Measurements from ENCODE around the gene MICAL3. TPM values are rescaled to one million over a fixed set of nuclear protein-coding genes. Genes with fewer than 3 reads are reported as not detected.
A peak's percentile ranks its signal among the peaks of the same experiment; 100 is the strongest.
"Not testable (repeated sequence)": the region's sequence is repeated elsewhere in the genome, so short reads cannot be mapped to it uniquely, and the experiment has no call there.

Gene MICAL3
- total RNA-seq, 1 donor from 2014 or later: 47.5 TPM

GRCh38 chr22:18013947-18014346, 10.4 kb downstream of the MICAL3 start:
- H3K4me3 ChIP-seq (ENCODE audit: low read depth, low read length): no peak overlapping the region
- no peak for TF ChIP-seq CTCF (conservative IDR thresholded peaks at IDR 0.05; ENCODE audit: low read depth, low read length)
- no peak for DNase-seq (ENCODE audit: low read depth)

GRCh38 chr22:18013436-18013835, 10.9 kb downstream of the MICAL3 start:
- DNase-seq (ENCODE audit: low read depth): no peak
- no peak for TF ChIP-seq CTCF (conservative IDR thresholded peaks at IDR 0.05; ENCODE audit: low read depth, low read length)
- no peak overlapping the region for H3K4me3 ChIP-seq (ENCODE audit: low read depth, low read length)

- no peak for TF ChIP-seq CTCF (conservative IDR thresholded peaks at IDR 0.05; ENCODE audit: low read depth, low read length)
- H3K4me3 ChIP-seq (ENCODE audit: low read depth, low read length): no peak overlapping the region
- peak; percentile 68 for DNase-seq (ENCODE audit: low read depth)
These were observed 11.8 kb downstream of the MICAL3 start for GRCh38 chr22:18012531-18012930.

GRCh38 chr22:18010266-18010665, 14.1 kb downstream of the MICAL3 start:
- H3K4me3 ChIP-seq (ENCODE audit: low read depth, low read length): no peak overlapping the region
- no peak for DNase-seq (ENCODE audit: low read depth)
- no peak for TF ChIP-seq CTCF (conservative IDR thresholded peaks at IDR 0.05; ENCODE audit: low read depth, low read length)

- no peak for DNase-seq (ENCODE audit: low read depth)
- H3K4me3 ChIP-seq (ENCODE audit: low read depth, low read length): no peak overlapping the region
- no peak for TF ChIP-seq CTCF (conservative IDR thresholded peaks at IDR 0.05; ENCODE audit: low read depth, low read length)
These were observed 16.2 kb downstream of the MICAL3 start for GRCh38 chr22:18008136-18008535.

GRCh38 chr22:18005201-18005926, 19.0 kb downstream of the MICAL3 start:
- peak; percentile 64 for DNase-seq (ENCODE audit: low read depth)
- TF ChIP-seq CTCF (conservative IDR thresholded peaks at IDR 0.05; ENCODE audit: low read depth, low read length): no peak

GRCh38 chr22:18001894-18002315, 22.5 kb downstream of the MICAL3 start:
- H3K4me3 ChIP-seq (ENCODE audit: low read depth, low read length): peak overlapping the region; percentile 84
- not testable (repeated sequence) for DNase-seq (ENCODE audit: low read depth)

More at GRCh38 chr22:18005201-18005926, 19.0 kb downstream of the MICAL3 start:
- no peak overlapping the region for H3K4me3 ChIP-seq (ENCODE audit: low read depth, low read length)
